Measurements from ENCODE around the gene ATM.
A peak's percentile ranks its signal among the peaks of the same experiment; 100 is the strongest.

ATM gene

GRCh38 chr11:108223348-108224149 lies 682 bp downstream of the ATM start:
- TF ChIP-seq CTCF (IDR thresholded peaks at IDR 0.05; ENCODE audit: low read depth, low read length, missing control alignments): no peak
- Histone ChIP-seq H3K4me3 (ENCODE audit: low read depth, low read length) (peak overlapping the region; percentile 93), H3K27ac (peak overlapping the region; percentile 82), H3K27me3 (replicated peaks) (no peaks in the 10 kb centered on the region), H3K36me3 (replicated peaks) (peaks cover 5% of the 10 kb centered on the region)
- in situ Hi-C loops (cut with HindIII; ENCODE audit: low pct_ligation_motif_present, low sequenced_read_pairs): no loop called here
- DNase-seq: peak; percentile 5

- H3K27ac ChIP-seq: peak overlapping the region; percentile 82
- no peak for DNase-seq
- peaks cover 10% of the 10 kb centered on the region for H3K36me3 ChIP-seq (replicated peaks)
- no peak for TF ChIP-seq CTCF (IDR thresholded peaks at IDR 0.05; ENCODE audit: low read depth, low read length, missing control alignments)
- no peaks in the 10 kb centered on the region for H3K27me3 ChIP-seq (replicated peaks)
- H3K4me3 ChIP-seq (ENCODE audit: low read depth, low read length): peak overlapping the region; percentile 93
- in situ Hi-C loops (cut with HindIII; ENCODE audit: low pct_ligation_motif_present, low sequenced_read_pairs): no loop called here
Measured at GRCh38 chr11:108224366-108224765, 1.5 kb downstream of the ATM start.

- no peak overlapping the region for H3K27ac ChIP-seq
- in situ Hi-C loops (cut with HindIII; ENCODE audit: low pct_ligation_motif_present, low sequenced_read_pairs): no loop called here
- H3K27me3 ChIP-seq (replicated peaks): no peaks in the 10 kb centered on the region
- no peak for DNase-seq
- no peak overlapping the region for H3K4me3 ChIP-seq (ENCODE audit: low read depth, low read length)
- H3K36me3 ChIP-seq (replicated peaks): peaks cover 16% of the 10 kb centered on the region
- no peak for TF ChIP-seq CTCF (IDR thresholded peaks at IDR 0.05; ENCODE audit: low read depth, low read length, missing control alignments)
Measured at GRCh38 chr11:108224911-108225786, 2.3 kb downstream of the ATM start.

GRCh38 chr11:108226036-108226435 lies 3.2 kb downstream of the ATM start:
- no peak overlapping the region for H3K4me3 ChIP-seq (ENCODE audit: low read depth, low read length)
- no peaks in the 10 kb centered on the region for H3K27me3 ChIP-seq (replicated peaks)
- TF ChIP-seq CTCF (IDR thresholded peaks at IDR 0.05; ENCODE audit: low read depth, low read length, missing control alignments): no peak
- H3K36me3 ChIP-seq (replicated peaks): peaks cover 20% of the 10 kb centered on the region
- in situ Hi-C loops (cut with HindIII; ENCODE audit: low pct_ligation_motif_present, low sequenced_read_pairs): no loop called here
- H3K27ac ChIP-seq: no peak overlapping the region
- no peak for DNase-seq

- in situ Hi-C loops (cut with HindIII; ENCODE audit: low pct_ligation_motif_present, low sequenced_read_pairs): no loop called here
- no peak for TF ChIP-seq CTCF (IDR thresholded peaks at IDR 0.05; ENCODE audit: low read depth, low read length, missing control alignments)
- Histone ChIP-seq H3K27me3 (replicated peaks) (no peaks in the 10 kb centered on the region), H3K36me3 (replicated peaks) (peaks cover 34% of the 10 kb centered on the region), H3K4me3 (ENCODE audit: low read depth, low read length) (no peak overlapping the region), H3K27ac (no peak overlapping the region)
- no peak for DNase-seq
Measured at GRCh38 chr11:108228251-108228650, 5.4 kb downstream of the ATM start.

Data from brain microvascular endothelial cell (primary cell).